ENCODE data around the gene TPM2. TPM values are rescaled to one million over a fixed set of nuclear protein-coding genes. Genes with fewer than 3 reads are reported as not detected.

Gene TPM2
- 19.8 TPM for polyA plus RNA-seq (2012; ENCODE audit: insufficient read length, low read depth)

GRCh38 chr9:35689542-35690293 lies at the start of gene TPM2:
Gene TPM2, minus strand, starts transcription at chr9:35689925. Its CDS starts 108 bp downstream, at chr9:35689817.
- no peak for TF ChIP-seq FOXP2 (optimal IDR thresholded peaks at IDR 0.05; ENCODE audit: borderline replicate concordance, extremely low read depth, extremely low read length, insufficient read depth)
- TF ChIP-seq POLR2AphosphoS5 (IDR thresholded peaks at IDR 0.05; ENCODE audit: low read depth, low read length), result no peak
- TF ChIP-seq SIN3A (IDR thresholded peaks at IDR 0.05; ENCODE audit: borderline replicate concordance, insufficient read depth, low read length), result no peak
- no peak for TF ChIP-seq TAF1 (IDR thresholded peaks at IDR 0.05; ENCODE audit: borderline replicate concordance, insufficient read depth, low read length)

DNA sequence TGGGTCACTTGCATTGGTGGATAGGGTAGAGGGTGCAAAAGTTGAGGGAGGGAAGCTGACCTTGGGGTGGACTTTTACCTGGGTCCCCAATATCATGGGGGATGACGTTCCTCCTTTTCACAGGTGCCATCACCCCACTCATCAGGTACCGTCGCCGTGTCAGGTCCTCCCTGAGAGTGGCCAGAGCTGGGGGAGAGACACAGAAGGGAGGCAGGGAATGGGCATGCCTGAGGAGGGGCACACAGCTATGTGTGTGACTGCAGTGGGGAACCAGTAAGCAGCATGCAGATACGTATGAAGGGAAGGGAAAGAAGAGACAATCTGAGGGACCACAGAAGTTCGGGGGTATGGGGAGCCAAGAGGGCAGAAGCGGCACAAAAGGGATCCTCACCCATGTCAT lies 49.2 kb upstream of the TPM2 start:
- no peak for TF ChIP-seq SIN3A (IDR thresholded peaks at IDR 0.05; ENCODE audit: borderline replicate concordance, insufficient read depth, low read length)
- TF ChIP-seq FOXP2 (optimal IDR thresholded peaks at IDR 0.05; ENCODE audit: borderline replicate concordance, extremely low read depth, extremely low read length, insufficient read depth), result no peak
- TF ChIP-seq REST (IDR thresholded peaks at IDR 0.05; ENCODE audit: insufficient read depth in 1 of 2, low read depth in 2 of 2, low read length in 2 of 2), result no peak
- no peak for TF ChIP-seq TAF1 (IDR thresholded peaks at IDR 0.05; ENCODE audit: borderline replicate concordance, insufficient read depth, low read length)
- TF ChIP-seq POLR2AphosphoS5 (IDR thresholded peaks at IDR 0.05; ENCODE audit: low read depth, low read length), result no peak

DNA sequence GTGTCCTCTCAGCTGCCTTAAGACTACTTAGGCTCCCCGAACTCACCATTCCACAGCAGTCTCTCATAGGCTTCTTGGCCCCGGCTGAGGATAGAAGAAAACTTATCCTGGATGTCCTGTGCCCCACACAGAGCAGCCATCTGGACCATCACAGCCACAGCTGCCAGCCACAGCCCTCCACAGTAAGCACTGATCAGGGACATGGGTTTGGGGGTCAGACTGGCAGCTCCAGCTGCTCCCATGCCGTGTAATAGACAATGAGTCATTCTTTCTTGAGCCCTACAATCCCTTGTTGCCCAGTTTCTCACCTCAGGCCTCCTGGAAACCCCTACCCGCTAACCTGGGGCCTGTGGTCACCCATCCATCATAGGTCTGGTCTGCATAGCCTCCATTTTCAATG lies 48.5 kb upstream of the TPM2 start:
- TF ChIP-seq SIN3A (IDR thresholded peaks at IDR 0.05; ENCODE audit: borderline replicate concordance, insufficient read depth, low read length) (no peak), FOXP2 (optimal IDR thresholded peaks at IDR 0.05; ENCODE audit: borderline replicate concordance, extremely low read depth, extremely low read length, insufficient read depth) (no peak), REST (IDR thresholded peaks at IDR 0.05; ENCODE audit: insufficient read depth in 1 of 2, low read depth in 2 of 2, low read length in 2 of 2) (no peak), POLR2AphosphoS5 (IDR thresholded peaks at IDR 0.05; ENCODE audit: low read depth, low read length) (no peak), TAF1 (IDR thresholded peaks at IDR 0.05; ENCODE audit: borderline replicate concordance, insufficient read depth, low read length) (no peak)

DNA sequence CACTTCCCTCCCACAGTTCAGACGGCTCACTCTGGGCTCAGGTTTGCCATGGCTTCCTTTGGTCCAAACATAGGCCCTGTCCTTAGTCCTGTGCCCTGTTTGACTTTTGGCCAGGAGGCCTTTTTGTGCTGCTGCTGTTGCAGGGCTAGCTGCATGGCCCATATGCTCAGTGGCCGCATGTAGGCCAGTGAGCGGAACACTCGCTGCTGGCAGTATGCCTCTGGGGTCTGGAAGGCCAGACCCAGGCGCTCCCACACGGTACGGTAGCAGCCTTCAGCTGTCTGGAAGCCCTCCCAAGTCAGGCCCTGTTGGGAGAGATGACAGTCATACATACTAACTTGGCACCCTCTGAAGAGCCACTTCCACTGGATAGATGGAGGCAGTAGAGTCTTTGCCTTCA lies 47.4 kb upstream of the TPM2 start:
- no peak for TF ChIP-seq FOXP2 (optimal IDR thresholded peaks at IDR 0.05; ENCODE audit: borderline replicate concordance, extremely low read depth, extremely low read length, insufficient read depth)
- no peak for TF ChIP-seq POLR2AphosphoS5 (IDR thresholded peaks at IDR 0.05; ENCODE audit: low read depth, low read length)
- no peak for TF ChIP-seq TAF1 (IDR thresholded peaks at IDR 0.05; ENCODE audit: borderline replicate concordance, insufficient read depth, low read length)
- TF ChIP-seq REST (IDR thresholded peaks at IDR 0.05; ENCODE audit: insufficient read depth in 1 of 2, low read depth in 2 of 2, low read length in 2 of 2), result no peak
- TF ChIP-seq SIN3A (IDR thresholded peaks at IDR 0.05; ENCODE audit: borderline replicate concordance, insufficient read depth, low read length), result no peak

GRCh38 chr9:35736201-35736633 lies 46.5 kb upstream of the TPM2 start:
- no peak for TF ChIP-seq FOXP2 (optimal IDR thresholded peaks at IDR 0.05; ENCODE audit: borderline replicate concordance, extremely low read depth, extremely low read length, insufficient read depth)
- TF ChIP-seq SIN3A (IDR thresholded peaks at IDR 0.05; ENCODE audit: borderline replicate concordance, insufficient read depth, low read length), result no peak
- no peak for TF ChIP-seq POLR2AphosphoS5 (IDR thresholded peaks at IDR 0.05; ENCODE audit: low read depth, low read length)
- no peak for TF ChIP-seq REST (IDR thresholded peaks at IDR 0.05; ENCODE audit: insufficient read depth in 1 of 2, low read depth in 2 of 2, low read length in 2 of 2)
- TF ChIP-seq TAF1 (IDR thresholded peaks at IDR 0.05; ENCODE audit: borderline replicate concordance, insufficient read depth, low read length), result no peak

Measured in PFSK-1 (cell line).